ENCODE results near the gene GATA3.

The GATA3 gene

GRCh38 chr10:8051109-8051821 is 3.2 kb upstream of the GATA3 start:
- DNase-seq = peak; percentile 8

GRCh38 chr10:8051851-8052257 is 2.6 kb upstream of the GATA3 start:
- DNase-seq = no peak

- DNase-seq = no peak
Measured at GRCh38 chr10:8052341-8052955, 2.0 kb upstream of the GATA3 start.

- no peak for DNase-seq
Measured at GRCh38 chr10:8052956-8053445, 1.5 kb upstream of the GATA3 start.

- peak; percentile 70 for DNase-seq
Measured at GRCh38 chr10:8053446-8054243, 843 bp upstream of the GATA3 start.

GRCh38 chr10:8054244-8054493 is 319 bp upstream of the GATA3 start:
- DNase-seq = no peak

GRCh38 chr10:8055420-8056349 is 1.2 kb downstream of the GATA3 start:
- no peak for DNase-seq

- no peak for DNase-seq
Measured at GRCh38 chr10:8056378-8056777, 1.9 kb downstream of the GATA3 start.

- DNase-seq = no peak
Measured at GRCh38 chr10:8056871-8057331, 2.4 kb downstream of the GATA3 start.

GRCh38 chr10:8057636-8058273 is 3.3 kb downstream of the GATA3 start:
- DNase-seq = no peak

- DNase-seq = no peak
Measured at GRCh38 chr10:8058274-8059111, 4.0 kb downstream of the GATA3 start.

- no peak for DNase-seq
Measured at GRCh38 chr10:8059191-8059936, 4.9 kb downstream of the GATA3 start.

GRCh38 chr10:8060010-8060703 is 5.7 kb downstream of the GATA3 start:
- no peak for DNase-seq

- no peak for DNase-seq
Measured at GRCh38 chr10:8060704-8061121, 6.2 kb downstream of the GATA3 start.

GRCh38 chr10:8061274-8062211 is 7.1 kb downstream of the GATA3 start:
- DNase-seq = no peak

- DNase-seq = no peak
Measured at GRCh38 chr10:8063128-8063908, 8.8 kb downstream of the GATA3 start.

- DNase-seq = no peak
Measured at GRCh38 chr10:8063935-8064334, 9.4 kb downstream of the GATA3 start.

GRCh38 chr10:8064436-8064835 is 9.9 kb downstream of the GATA3 start:
- no peak for DNase-seq
